ENCODE results near the gene CLPSL1. TPM values are rescaled to one million over a fixed set of nuclear protein-coding genes. Genes with fewer than 3 reads are reported as not detected.

Gene CLPSL1
- total and polyA plus RNA-seq, 2 of the 8 experiments (the other 6 are each of a cell fraction or from before 2014, with no cell fraction given): not detected

DNA sequence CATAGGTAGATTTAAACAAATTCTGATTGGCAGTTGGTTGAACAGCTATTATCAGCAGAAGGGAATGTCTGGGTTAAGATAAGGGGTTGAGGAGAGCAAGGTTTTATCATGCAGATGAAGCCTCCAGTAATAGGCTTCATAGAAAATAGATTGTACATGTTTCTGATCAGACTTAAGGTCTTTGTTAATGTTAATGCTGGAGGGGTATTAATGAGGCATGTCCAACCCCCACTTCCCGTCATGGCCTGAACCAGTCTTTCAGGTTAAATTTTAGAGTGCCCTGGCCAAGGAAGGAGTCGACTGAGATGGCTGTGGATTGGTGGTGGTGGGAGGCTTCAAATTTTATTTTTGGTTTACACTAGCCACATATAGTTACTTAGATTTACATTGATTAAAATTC, 3.4 kb downstream of the CLPSL1 start:
- FAIRE-seq: no peak
- no peak overlapping the region for H2AFZ ChIP-seq (ENCODE audit: low read length)
- H3K36me3 ChIP-seq (ENCODE audit: control insufficient read depth in 2 of 4, insufficient read depth in 4 of 4, low read length in 3 of 4): no peaks in the 10 kb centered on the region
- no peak overlapping the region for H2BK5ac ChIP-seq (ENCODE audit: low read depth, low read length)
- no peaks in the 10 kb centered on the region for H4K20me1 ChIP-seq (replicated peaks in 1 of 2; ENCODE audit: control insufficient read depth in 1 of 2, insufficient read depth in 2 of 2, low read length in 2 of 2)
- H3K18ac ChIP-seq (ENCODE audit: extremely low read depth, low read length): no peak overlapping the region
- H2BK15ac ChIP-seq (ENCODE audit: low read length): no peak overlapping the region
- TF ChIP-seq HDAC2 (IDR thresholded peaks at IDR 0.05; ENCODE audit: borderline replicate concordance in 1 of 2, low read depth in 2 of 2, low read length in 2 of 2): no peak
- no peak for TF ChIP-seq JUND (IDR thresholded peaks at IDR 0.05; ENCODE audit: low read length)
- no peak for TF ChIP-seq GABPA (IDR thresholded peaks at IDR 0.05; ENCODE audit: borderline replicate concordance, insufficient read depth, low read length)
- TF ChIP-seq KDM5A (IDR thresholded peaks at IDR 0.05; ENCODE audit: low read length): no peak
- TF ChIP-seq YY1 (IDR thresholded peaks at IDR 0.05; ENCODE audit: low read depth, low read length): no peak
- no peak for TF ChIP-seq TCF12 (IDR thresholded peaks at IDR 0.05; ENCODE audit: low read depth, low read length)
- no peak for TF ChIP-seq ZNF274 (IDR thresholded peaks at IDR 0.05; ENCODE audit: borderline replicate concordance, extremely low read depth, low read length)
- TF ChIP-seq CTBP2 (IDR thresholded peaks at IDR 0.05; ENCODE audit: borderline replicate concordance, insufficient read depth, insufficient read length, low read length): no peak
- no peak for TF ChIP-seq FOSL1 (IDR thresholded peaks at IDR 0.05; ENCODE audit: insufficient read depth, low read depth, low read length)
- no peak overlapping the region for H2BK20ac ChIP-seq (ENCODE audit: low read length)
- no peaks in the 10 kb centered on the region for H3K27me3 ChIP-seq (replicated peaks in 1 of 4; ENCODE audit: control insufficient read depth in 3 of 4, extremely low read depth in 1 of 4, insufficient read depth in 3 of 4, low read length in 3 of 4)
- H3K27ac ChIP-seq (ENCODE audit: low read depth, low read length): no peak overlapping the region
- H2AK5ac ChIP-seq (ENCODE audit: low read depth, low read length): no peak overlapping the region
- H2BK120ac ChIP-seq (replicated peaks; ENCODE audit: low read depth, low read length): no peak overlapping the region
- no peak overlapping the region for H3K56ac ChIP-seq (replicated peaks; ENCODE audit: insufficient read length, low read depth, low read length)
- no peak overlapping the region for H4K8ac ChIP-seq (ENCODE audit: extremely low read depth, insufficient read depth, low read length)
- no peak overlapping the region for H4K5ac ChIP-seq (ENCODE audit: insufficient read length, low read depth, low read length)
- ChIA-PET POLR2A (ENCODE audit: partially characterized antibody) (interaction anchor here (1.2 to 1.7 kb wide), 3 partner anchors 8 to 20 kb away, joined by 3 to 14 read pairs (median 3); partner anchors contain the start of gene CLPS), CTCF (ENCODE audit: partially characterized antibody) (interaction anchor here (1.2 kb wide), 2 partner anchors 13 to 47 kb away, joined by 5 read pairs; partner anchors contain the start of genes ARMC12 and CLPS)
- no peak overlapping the region for H3K23ac ChIP-seq (ENCODE audit: insufficient read length)
- H3K14ac ChIP-seq (ENCODE audit: insufficient read length): no peak overlapping the region
- no peak overlapping the region for H3K4me2 ChIP-seq (ENCODE audit: insufficient read depth in 1 of 2, low read depth in 2 of 2, low read length in 2 of 2)
- no peak for DNase-seq (ENCODE audit: low read depth in 1 of 2, low spot score in 2 of 2)
- 85% methylated on average over 2 of the region's 2 CpGs; no CpG with 5 or more reads in 1 of the 2 experiments for WGBS, 2 experiments (ENCODE audit: extremely low coverage in 1 of 2, insufficient coverage in 1 of 2, insufficient read length in 1 of 2, insufficient replicate concordance in 2 of 2, low coverage in 1 of 2, low lambda C conversion rate in 2 of 2, missing lambda C conversion rate in 1 of 2)
- no peak overlapping the region for H2BK12ac ChIP-seq (ENCODE audit: low read depth, low read length)
- no peaks in the 10 kb centered on the region for H3K79me2 ChIP-seq (ENCODE audit: control insufficient read depth in 1 of 2, insufficient read depth in 2 of 2, low read length in 2 of 2)
- no peak overlapping the region for H3K4ac ChIP-seq (replicated peaks; ENCODE audit: insufficient read length, low read depth, low read length)
- H3K4me1 ChIP-seq (replicated peaks in 1 of 4; ENCODE audit: control insufficient read depth in 3 of 4, insufficient read depth in 4 of 4, low read length in 3 of 4): peaks cover 0 to 5% (median under 1%) of the 10 kb centered on the region in 4 experiments; a peak in 3 of 7 replicates
- H3K9ac ChIP-seq (replicated peaks in 1 of 4; ENCODE audit: extremely low read depth in 1 of 4, low read depth in 3 of 4, low read length in 3 of 4): no peak overlapping the region
- no peak overlapping the region for H4K91ac ChIP-seq (replicated peaks; ENCODE audit: insufficient read length, low read length)
- H3K9me3 ChIP-seq (ENCODE audit: insufficient read depth in 2 of 2, low read depth in 1 of 2, low read length in 1 of 2): no peaks in the 10 kb centered on the region
- no peaks in the 10 kb centered on the region for H3K23me2 ChIP-seq (ENCODE audit: low read depth, low read length)
- H3K4me3 ChIP-seq (ENCODE audit: extremely low read depth in 1 of 4, insufficient read depth in 2 of 4, low read depth in 3 of 4, low read length in 4 of 4): no peak overlapping the region
- H3K79me1 ChIP-seq (ENCODE audit: low read depth, low read length): no peaks in the 10 kb centered on the region
